Keratinocyte (primary cell): ENCODE measurements around the gene CTAG1B.
"Not testable (repeated sequence)": the region's sequence is repeated elsewhere in the genome, so short reads cannot be mapped to it uniquely, and the experiment has no call there.

Experiments
- CTCF ChIP-seq, 3 experiments: IDR thresholded peaks in 1 of 3; conservative IDR thresholded peaks in 1 of 3; optimal IDR thresholded peaks in 1 of 3; 2 replicates in 2 of 3; 3 replicates in 1 of 3; pipeline versions ENCODE3 to v1.5.1; 2011; ENCODE audit warnings: low read length in 3 of 3, mild to moderate bottlenecking in 3 of 3, moderate library complexity in 2 of 3, control low read depth in 1 of 3, inconsistent platforms in 1 of 3; ENCODE audit not compliant: insufficient read depth in 2 of 3; ENCODE audit errors: extremely low read depth in 1 of 3
- EZH2 ChIP-seq: IDR thresholded peaks from one replicate; pipeline ENCODE4 v1.6.1; 2012; ENCODE audit warnings: inconsistent platforms, mild to moderate bottlenecking, low read length, moderate library complexity

- TF ChIP-seq CTCF (optimal IDR thresholded peaks at IDR 0.05 in 1 of 3, IDR thresholded peaks at IDR 0.05 in 1 of 3, conservative IDR thresholded peaks at IDR 0.05 in 1 of 3; ENCODE audit: extremely low read depth in 1 of 3, insufficient read depth in 2 of 3, low read length in 3 of 3); EZH2: not testable (repeated sequence)
Measured at GRCh38 chrX:154620767-154621414, 1.8 kb upstream of the CTAG1B start.
